Right lobe of liver (tissue), 6 donors: ENCODE data around the gene NLN. TPM values are rescaled to one million over a fixed set of nuclear protein-coding genes. Genes with fewer than 3 reads are reported as not detected.
A peak's percentile ranks its signal among the peaks of the same experiment; 100 is the strongest.

Experiments used
- ATAC-seq, 4 donors: fragments of 200-7000 bp; cut with Tn5 transposase; one replicate each; pipeline ENCODE4 v1.9.1; 2020; ENCODE audit warnings: mild to moderate bottlenecking in 4 of 4, moderate library complexity in 4 of 4
- DNase-seq, 3 donors: peaks; one replicate each; pipeline ENCODE4 v3.0.0-alpha.2; 2020
- H3K27ac ChIP-seq, 3 donors: fragments of 200-600 bp; one replicate each; pipeline ENCODE4 v1.8.0; 2022
- H3K27me3 ChIP-seq, 2 donors: fragments of 200-600 bp; one replicate each; pipeline ENCODE4 v1.8.0; 2022
- H3K36me3 ChIP-seq, 4 donors: fragments of 200-600 bp; sonication (generic) in 1 of 4; one replicate each; pipeline versions ENCODE4 v1.5.1 to v1.8.0; 2017 to 2022; ENCODE audit warnings: control low read depth in 1 of 4
- H3K4me1 ChIP-seq, 4 donors: fragments of 200-600 bp; sonication (generic) in 1 of 4; one replicate each; pipeline versions ENCODE4 v1.5.1 to v1.8.0; 2017 to 2022; ENCODE audit warnings: control low read depth in 1 of 4
- H3K4me3 ChIP-seq, 3 donors: fragments of 200-600 bp; one replicate each; pipeline ENCODE4 v1.8.0; 2022
- H3K9me3 ChIP-seq, 4 donors: fragments of 200-600 bp; sonication (generic) in 1 of 4; one replicate each; pipeline versions ENCODE4 v1.5.1 to v1.8.0; 2017 to 2022; ENCODE audit warnings: control low read depth in 1 of 4
- CTCF ChIP-seq, 4 donors: fragments of 200-600 bp in 3 of 4; fragments of 450-650 bp in 1 of 4; IDR thresholded peaks; one replicate each; pipeline versions ENCODE4 v1.5.1 to v1.8.0; 2016 to 2022; ENCODE audit warnings: antibody characterized with exemption in 4 of 4, mild to moderate bottlenecking in 2 of 4
- POLR2A ChIP-seq: fragments of 450-650 bp; IDR thresholded peaks from one replicate; pipeline ENCODE4 v1.6.1; 2017; ENCODE audit warnings: antibody characterized with exemption, mild to moderate bottlenecking
- WGBS: methylation state at CpG from one replicate; pipeline ENCODE4 v1.1.6; 2018; ENCODE audit warnings: low coverage, low lambda C conversion rate; ENCODE audit not compliant: insufficient coverage; ENCODE audit errors: missing lambda C conversion rate; 5-methylcytosine and 5-hydroxymethylcytosine counted together
- intact Hi-C, 2 donors: fragments of 100-400 bp; cut with DNase I; formaldehyde crosslinking; loops; one replicate each; pipeline versions ENCODE4 v1.11.2 to v1.14.1; 2022
- total RNA-seq, 6 experiments: library from RNA; depleted of rRNA in 2 of 6; stranded (reverse); fragments of >200 nt in 2 of 6; fragmentation: NEBNext Ultra II Directional in 3 of 6; extraction: Animal tissue kit (Norgen Biotek cat#: 25700) in 3 of 6; gene quantifications; one replicate each; pipeline versions ENCODE4 v1.1.0 to v1.2.4, GENCODE V29; 2016 to 2023
- donor health status: DM: no; HTN: yes; CAD: no.
- donor health status: DM: no; HTN: no; CAD: no.
- donor health status: DM: no; HTN: no; CAD: no.
- donor health status: DM: no; HTN: yes; CAD: no.
- donor health status: DM: no; HTN: yes; CAD: no.

Gene NLN
- total RNA-seq, 6 experiments from 2014 or later = 28.3 to 68.2 (median 36.7) TPM

GRCh38 chr5:65813174-65813573, 91.2 kb downstream of the NLN start:
- H3K4me1 ChIP-seq = peaks cover 0 to 5% (median 0%) of the 10 kb centered on the region in 4 donors
- intact Hi-C loops = no loop called here
- no peaks in the 10 kb centered on the region for H3K27me3 ChIP-seq
- H3K36me3 ChIP-seq = peaks cover 0 to 11% (median 4%) of the 10 kb centered on the region in 4 donors
- H3K9me3 ChIP-seq = no peaks in the 10 kb centered on the region
- no peak overlapping the region for H3K4me3 ChIP-seq
- DNase-seq (no peak), ATAC-seq (no peak)
- TF ChIP-seq CTCF (IDR thresholded peaks at IDR 0.05) (no peak), POLR2A (no peak)
- H3K27ac ChIP-seq = no peak overlapping the region

GRCh38 chr5:65815161-65815560, 93.2 kb downstream of the NLN start:
- ATAC-seq (no peak), DNase-seq (no peak)
- Histone ChIP-seq H3K4me3 (no peak overlapping the region), H3K4me1 (peaks cover 0 to 5% (median 0%) of the 10 kb centered on the region in 4 donors), H3K27me3 (no peaks in the 10 kb centered on the region), H3K27ac (no peak overlapping the region), H3K9me3 (no peaks in the 10 kb centered on the region), H3K36me3 (peaks cover 0 to 6% (median 2%) of the 10 kb centered on the region in 4 donors)
- WGBS = 100% methylated on average over 1 of the region's 1 CpG
- intact Hi-C loops = no loop called here
- TF ChIP-seq CTCF (IDR thresholded peaks at IDR 0.05) (no peak), POLR2A (no peak)

- no peak for ATAC-seq
- TF ChIP-seq POLR2A (no peak), CTCF (IDR thresholded peaks at IDR 0.05) (no peak)
- Histone ChIP-seq H3K27me3 (no peaks in the 10 kb centered on the region), H3K4me3 (no peak overlapping the region), H3K9me3 (no peaks in the 10 kb centered on the region), H3K27ac (no peak overlapping the region), H3K36me3 (peaks cover 0 to 3% (median under 1%) of the 10 kb centered on the region in 4 donors), H3K4me1 (peaks cover 0 to 5% (median 0%) of the 10 kb centered on the region in 4 donors)
- intact Hi-C loops = no loop called here
- WGBS = 86% methylated on average over 1 of the region's 2 CpGs
- no peak for DNase-seq
Measured at GRCh38 chr5:65816729-65817128, 94.7 kb downstream of the NLN start.

GRCh38 chr5:65817931-65818330, 95.9 kb downstream of the NLN start:
- intact Hi-C loops = no loop called here
- H3K9me3 ChIP-seq = no peaks in the 10 kb centered on the region
- no peak overlapping the region for H3K27ac ChIP-seq
- ATAC-seq = no peak
- no peak for DNase-seq
- H3K4me1 ChIP-seq = peaks cover 0 to under 1% (median 0%) of the 10 kb centered on the region in 4 donors
- no peak overlapping the region for H3K4me3 ChIP-seq
- WGBS = 88% methylated on average over 4 of the region's 4 CpGs
- no peaks in the 10 kb centered on the region for H3K27me3 ChIP-seq
- no peak for TF ChIP-seq POLR2A
- no peak for TF ChIP-seq CTCF (IDR thresholded peaks at IDR 0.05)
- peaks cover 0 to 3% (median 0%) of the 10 kb centered on the region in 4 donors for H3K36me3 ChIP-seq

GRCh38 chr5:65818592-65818991, 96.6 kb downstream of the NLN start:
- no peak for TF ChIP-seq POLR2A
- TF ChIP-seq CTCF (IDR thresholded peaks at IDR 0.05) = no peak
- Histone ChIP-seq H3K36me3 (peaks cover 0 to 3% (median 0%) of the 10 kb centered on the region in 4 donors), H3K4me3 (no peak overlapping the region), H3K27ac (no peak overlapping the region), H3K4me1 (no peaks in the 10 kb centered on the region), H3K27me3 (no peaks in the 10 kb centered on the region), H3K9me3 (no peaks in the 10 kb centered on the region)
- intact Hi-C loops = no loop called here
- ATAC-seq = peak in 1 of 4 donors; percentile 41
- no peak for DNase-seq
- WGBS = 73% methylated on average over 4 of the region's 4 CpGs
